HG03064 (cell line): ENCODE data around the gene RPP25L.

Source experiments
- ATAC-seq: cut with Tn5 transposase; IDR thresholded peaks from one replicate; pipeline ENCODE4 v1.9.1; 2021; ENCODE audit warnings: low read depth; ENCODE audit not compliant: unreplicated experiment

RPP25L gene

GRCh38 chr9:34612788-34613390 lies 992 bp upstream of the RPP25L start:
- no peak for ATAC-seq

GRCh38 chr9:34611251-34611810 lies 566 bp downstream of the RPP25L start:
- no peak for ATAC-seq

GRCh38 chr9:34610434-34611206 lies 1.3 kb downstream of the RPP25L start:
- ATAC-seq, result no peak

- no peak for ATAC-seq
These were observed 4.6 kb downstream of the RPP25L start for GRCh38 chr9:34607331-34607730.

- no peak for ATAC-seq
These were observed 5.0 kb downstream of the RPP25L start for GRCh38 chr9:34606905-34607304.

- no peak for ATAC-seq
These were observed 5.7 kb downstream of the RPP25L start for GRCh38 chr9:34606190-34606589.

GRCh38 chr9:34603610-34604231 lies 8.2 kb downstream of the RPP25L start:
- ATAC-seq, result no peak

GRCh38 chr9:34601937-34602573 lies 9.8 kb downstream of the RPP25L start:
- ATAC-seq, result no peak

GRCh38 chr9:34600908-34601307 lies 11.0 kb downstream of the RPP25L start:
- no peak for ATAC-seq

- ATAC-seq, result no peak
These were observed 12.4 kb downstream of the RPP25L start for GRCh38 chr9:34599546-34599945.

GRCh38 chr9:34594177-34594576 lies 17.7 kb downstream of the RPP25L start:
- ATAC-seq, result no peak

- ATAC-seq, result no peak
These were observed 18.8 kb downstream of the RPP25L start for GRCh38 chr9:34592895-34593601.

- no peak for ATAC-seq
These were observed 19.7 kb downstream of the RPP25L start for GRCh38 chr9:34591917-34592866.

GRCh38 chr9:34591248-34591916 lies 20.5 kb downstream of the RPP25L start:
- no peak for ATAC-seq

- ATAC-seq, result no peak
These were observed 21.3 kb downstream of the RPP25L start for GRCh38 chr9:34590381-34591247.

GRCh38 chr9:34589636-34590380 lies 22.1 kb downstream of the RPP25L start, which contains the start of gene CNTFR:
Gene CNTFR (minus strand): TSS chr9:34589724. CDS start chr9:34568981, 20,743 bp downstream.
- ATAC-seq, result no peak
